ENCODE data around the gene HSPBAP1.

HSPBAP1 gene

DNA sequence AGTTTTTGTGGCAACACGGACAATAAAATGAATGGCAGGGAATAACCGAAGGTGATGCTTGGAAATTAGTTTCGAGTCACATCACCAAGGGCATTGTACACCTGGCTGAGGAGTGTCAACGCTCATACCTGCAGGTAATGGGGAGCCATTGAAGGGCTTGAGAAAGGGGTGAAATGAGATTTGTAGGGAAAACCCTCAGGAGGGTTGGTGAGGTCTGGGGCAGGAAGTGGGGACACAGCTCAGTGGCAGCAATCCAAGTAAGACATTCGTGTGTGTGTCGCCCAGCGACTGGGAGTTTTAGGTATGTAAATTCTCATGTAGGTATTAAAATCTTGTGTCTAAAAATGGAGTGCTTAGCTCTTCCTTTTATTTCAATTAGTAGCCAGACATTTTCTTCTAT lies 98.7 kb downstream of the HSPBAP1 start:
- no peak overlapping the region for H3K4ac ChIP-seq (ENCODE audit: low read depth, low read length)
- no peak overlapping the region for H2AK5ac ChIP-seq (ENCODE audit: low read length)
- H4K91ac ChIP-seq (ENCODE audit: low read depth, low read length): no peak overlapping the region
- no peak overlapping the region for H2BK5ac ChIP-seq (ENCODE audit: low read depth, low read length, poor library complexity)
- H3K27me3 ChIP-seq (ENCODE audit: insufficient read depth, low read length): no peaks in the 10 kb centered on the region
- H3K14ac ChIP-seq (ENCODE audit: low read length): no peak overlapping the region
- no CpG with 5 or more reads among the region's 7 CpGs for WGBS (ENCODE audit: extremely low coverage, insufficient coverage, insufficient read length)
- no peak for DNase-seq
- H4K8ac ChIP-seq (ENCODE audit: low read depth, low read length): no peak overlapping the region
- no peak overlapping the region for H2AFZ ChIP-seq (ENCODE audit: insufficient read depth, low read length, poor library complexity)
- no peak overlapping the region for H3K18ac ChIP-seq (ENCODE audit: low read length)
- H3K9ac ChIP-seq (ENCODE audit: low read length): no peak overlapping the region
- H3K4me1 ChIP-seq (ENCODE audit: control insufficient read depth in 1 of 2, insufficient read depth in 2 of 2, low read length in 2 of 2): peaks cover 0 to 6% of the 10 kb centered on the region in 2 experiments
- no peaks in the 10 kb centered on the region for H3K36me3 ChIP-seq (ENCODE audit: control insufficient read depth in 1 of 2, insufficient read depth in 2 of 2, low read length in 2 of 2)
- H2BK120ac ChIP-seq (ENCODE audit: insufficient read depth, low read length, poor library complexity): no peak overlapping the region
- no peak overlapping the region for H3K27ac ChIP-seq (ENCODE audit: low read depth, low read length)
- no peak overlapping the region for H3K23ac ChIP-seq (ENCODE audit: low read length)
- no peak overlapping the region for H3K4me3 ChIP-seq (ENCODE audit: low read depth, low read length)
- H2BK12ac ChIP-seq (ENCODE audit: low read length): no peak overlapping the region
- no peak overlapping the region for H3K4me2 ChIP-seq (ENCODE audit: low read length)
- no peaks in the 10 kb centered on the region for H3K79me2 ChIP-seq (ENCODE audit: control insufficient read depth, insufficient read depth, low read length, poor library complexity)
- H4K12ac ChIP-seq (ENCODE audit: low read depth, low read length): no peak overlapping the region
- H3K9me3 ChIP-seq (ENCODE audit: insufficient read depth, low read depth, low read length): no peaks in the 10 kb centered on the region
- H3K79me1 ChIP-seq (ENCODE audit: low read length): no peaks in the 10 kb centered on the region

GRCh38 chr3:122692674-122693073 lies 101.0 kb downstream of the HSPBAP1 start:
- H4K12ac ChIP-seq (ENCODE audit: low read depth, low read length): no peak overlapping the region
- no peak overlapping the region for H3K14ac ChIP-seq (ENCODE audit: low read length)
- H2AFZ ChIP-seq (ENCODE audit: insufficient read depth, low read length, poor library complexity): no peak overlapping the region
- H2BK120ac ChIP-seq (ENCODE audit: insufficient read depth, low read length, poor library complexity): no peak overlapping the region
- H3K36me3 ChIP-seq (ENCODE audit: control insufficient read depth in 1 of 2, insufficient read depth in 2 of 2, low read length in 2 of 2): no peaks in the 10 kb centered on the region
- no peak overlapping the region for H3K4me2 ChIP-seq (ENCODE audit: low read length)
- H3K4me1 ChIP-seq (ENCODE audit: control insufficient read depth in 1 of 2, insufficient read depth in 2 of 2, low read length in 2 of 2): peaks cover 4 to 10% of the 10 kb centered on the region in 2 experiments
- no peak overlapping the region for H3K18ac ChIP-seq (ENCODE audit: low read length)
- H3K23ac ChIP-seq (ENCODE audit: low read length): no peak overlapping the region
- no peaks in the 10 kb centered on the region for H3K79me1 ChIP-seq (ENCODE audit: low read length)
- H3K4ac ChIP-seq (ENCODE audit: low read depth, low read length): no peak overlapping the region
- H2BK12ac ChIP-seq (ENCODE audit: low read length): no peak overlapping the region
- no peak for DNase-seq
- no peaks in the 10 kb centered on the region for H3K79me2 ChIP-seq (ENCODE audit: control insufficient read depth, insufficient read depth, low read length, poor library complexity)
- H3K4me3 ChIP-seq (ENCODE audit: low read depth, low read length): no peak overlapping the region
- H2AK5ac ChIP-seq (ENCODE audit: low read length): no peak overlapping the region
- H4K8ac ChIP-seq (ENCODE audit: low read depth, low read length): no peak overlapping the region
- H3K27me3 ChIP-seq (ENCODE audit: insufficient read depth, low read length): no peaks in the 10 kb centered on the region
- H3K9me3 ChIP-seq (ENCODE audit: insufficient read depth, low read depth, low read length): no peaks in the 10 kb centered on the region
- WGBS (ENCODE audit: extremely low coverage, insufficient coverage, insufficient read length): no CpG with 5 or more reads among the region's 3 CpGs
- H4K91ac ChIP-seq (ENCODE audit: low read depth, low read length): no peak overlapping the region
- no peak overlapping the region for H3K27ac ChIP-seq (ENCODE audit: low read depth, low read length)
- H3K9ac ChIP-seq (ENCODE audit: low read length): no peak overlapping the region
- no peak overlapping the region for H2BK5ac ChIP-seq (ENCODE audit: low read depth, low read length, poor library complexity)

GRCh38 chr3:122691195-122691594 lies 102.4 kb downstream of the HSPBAP1 start:
- H4K12ac ChIP-seq (ENCODE audit: low read depth, low read length): no peak overlapping the region
- H3K4me2 ChIP-seq (ENCODE audit: low read length): no peak overlapping the region
- H2BK12ac ChIP-seq (ENCODE audit: low read length): no peak overlapping the region
- H2BK120ac ChIP-seq (ENCODE audit: insufficient read depth, low read length, poor library complexity): no peak overlapping the region
- no peak overlapping the region for H3K14ac ChIP-seq (ENCODE audit: low read length)
- H2BK5ac ChIP-seq (ENCODE audit: low read depth, low read length, poor library complexity): no peak overlapping the region
- H2AK5ac ChIP-seq (ENCODE audit: low read length): no peak overlapping the region
- no peak overlapping the region for H4K8ac ChIP-seq (ENCODE audit: low read depth, low read length)
- no peak overlapping the region for H3K23ac ChIP-seq (ENCODE audit: low read length)
- no peaks in the 10 kb centered on the region for H3K79me2 ChIP-seq (ENCODE audit: control insufficient read depth, insufficient read depth, low read length, poor library complexity)
- no peaks in the 10 kb centered on the region for H3K79me1 ChIP-seq (ENCODE audit: low read length)
- H3K9ac ChIP-seq (ENCODE audit: low read length): no peak overlapping the region
- no peak overlapping the region for H2AFZ ChIP-seq (ENCODE audit: insufficient read depth, low read length, poor library complexity)
- no peak overlapping the region for H3K27ac ChIP-seq (ENCODE audit: low read depth, low read length)
- H3K27me3 ChIP-seq (ENCODE audit: insufficient read depth, low read length): no peaks in the 10 kb centered on the region
- H3K4me1 ChIP-seq (ENCODE audit: control insufficient read depth in 1 of 2, insufficient read depth in 2 of 2, low read length in 2 of 2): peaks cover 8 to 15% of the 10 kb centered on the region in 2 experiments
- no peak overlapping the region for H3K18ac ChIP-seq (ENCODE audit: low read length)
- H3K36me3 ChIP-seq (ENCODE audit: control insufficient read depth in 1 of 2, insufficient read depth in 2 of 2, low read length in 2 of 2): peaks cover 0 to 3% of the 10 kb centered on the region in 2 experiments
- no peak overlapping the region for H4K91ac ChIP-seq (ENCODE audit: low read depth, low read length)
- no peaks in the 10 kb centered on the region for H3K9me3 ChIP-seq (ENCODE audit: insufficient read depth, low read depth, low read length)
- H3K4me3 ChIP-seq (ENCODE audit: low read depth, low read length): no peak overlapping the region
- H3K4ac ChIP-seq (ENCODE audit: low read depth, low read length): no peak overlapping the region
- WGBS (ENCODE audit: extremely low coverage, insufficient coverage, insufficient read length): no CpG with 5 or more reads among the region's 4 CpGs
- no peak for DNase-seq

DNA sequence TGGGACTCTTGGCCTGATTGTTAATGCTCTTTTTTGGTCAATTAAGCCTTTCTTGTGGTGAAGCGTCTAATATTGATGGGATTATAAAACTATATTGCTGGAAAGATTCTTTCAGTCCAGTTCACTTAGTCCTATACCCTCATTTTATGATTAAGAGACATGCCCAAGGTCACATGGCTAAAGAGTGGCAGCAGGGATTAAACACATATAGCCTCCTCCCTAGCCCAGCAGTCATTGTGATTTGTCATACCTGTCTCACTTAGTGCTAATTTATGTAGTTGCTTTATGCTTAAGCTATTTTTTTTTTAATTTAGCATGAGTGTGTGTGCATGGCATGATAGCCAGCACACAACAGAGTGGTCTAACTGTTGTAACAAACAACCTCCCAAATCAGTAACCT lies 103.5 kb downstream of the HSPBAP1 start:
- Histone ChIP-seq H3K9me3 (ENCODE audit: insufficient read depth, low read depth, low read length) (no peaks in the 10 kb centered on the region), H3K4ac (ENCODE audit: low read depth, low read length) (no peak overlapping the region), H3K14ac (ENCODE audit: low read length) (no peak overlapping the region), H2BK5ac (ENCODE audit: low read depth, low read length, poor library complexity) (no peak overlapping the region), H3K18ac (ENCODE audit: low read length) (no peak overlapping the region), H2BK120ac (ENCODE audit: insufficient read depth, low read length, poor library complexity) (no peak overlapping the region), H2AFZ (ENCODE audit: insufficient read depth, low read length, poor library complexity) (no peak overlapping the region), H3K27ac (ENCODE audit: low read depth, low read length) (peak overlapping the region; percentile 48), H4K91ac (ENCODE audit: low read depth, low read length) (no peak overlapping the region), H3K4me1 (ENCODE audit: control insufficient read depth in 1 of 2, insufficient read depth in 2 of 2, low read length in 2 of 2) (peaks cover 8 to 15% of the 10 kb centered on the region in 2 experiments), H3K79me2 (ENCODE audit: control insufficient read depth, insufficient read depth, low read length, poor library complexity) (no peaks in the 10 kb centered on the region), H3K23ac (ENCODE audit: low read length) (no peak overlapping the region), H3K4me2 (ENCODE audit: low read length) (no peak overlapping the region), H3K9ac (ENCODE audit: low read length) (no peak overlapping the region), H2BK12ac (ENCODE audit: low read length) (no peak overlapping the region), H3K27me3 (ENCODE audit: insufficient read depth, low read length) (no peaks in the 10 kb centered on the region), H3K79me1 (ENCODE audit: low read length) (no peaks in the 10 kb centered on the region), H3K4me3 (ENCODE audit: low read depth, low read length) (no peak overlapping the region), H3K36me3 (ENCODE audit: control insufficient read depth in 1 of 2, insufficient read depth in 2 of 2, low read length in 2 of 2) (peaks cover 0 to 3% of the 10 kb centered on the region in 2 experiments), H4K12ac (ENCODE audit: low read depth, low read length) (no peak overlapping the region), H4K8ac (ENCODE audit: low read depth, low read length) (no peak overlapping the region), H2AK5ac (ENCODE audit: low read length) (no peak overlapping the region)
- WGBS (ENCODE audit: extremely low coverage, insufficient coverage, insufficient read length): no CpG with 5 or more reads among the region's 1 CpG
- no peak for DNase-seq
